WTC11 (cell line): ENCODE results near the gene OPN4. TPM values are rescaled to one million over a fixed set of nuclear protein-coding genes. Genes with fewer than 3 reads are reported as not detected.

Source experiments
- ATAC-seq: fragments of 200-7000 bp; cut with Tn5 transposase; 2 replicates; pipeline ENCODE4 v1.10.0; 2021; ENCODE audit warnings: mild to moderate bottlenecking, moderate library complexity
- CTCF ChIA-PET: fragments of 300-600 bp; sonication (Branson Sonifier 250); formaldehyde crosslinking; loops from one replicate; lab custom pipeline; 2021; ENCODE audit warnings: antibody characterized with exemption; lab: Charles Lee
- POLR2A ChIA-PET: fragments of 350-600 bp; sonication (Branson Sonifier 250); formaldehyde crosslinking; loops from one replicate; lab custom pipeline; 2021; ENCODE audit warnings: antibody characterized with exemption; lab: Charles Lee
- DNase-seq: peaks from one replicate; pipeline ENCODE4 v3.0.0; 2021; ENCODE audit warnings: low spot score
- H3K27ac Mint-ChIP-seq: 2 replicates; pipeline ENCODE4 v1.8.0; 2021; ENCODE audit warnings: mixed read lengths
- H3K27me3 Mint-ChIP-seq: 2 replicates; pipeline ENCODE4 v1.8.0; 2021; ENCODE audit warnings: low read depth, mild to moderate bottlenecking, moderate library complexity, mixed read lengths
- H3K36me3 Mint-ChIP-seq: 2 replicates; pipeline ENCODE4 v1.8.0; 2021; ENCODE audit warnings: mixed read lengths
- H3K4me1 Mint-ChIP-seq: 2 replicates; pipeline ENCODE4 v1.8.0; 2022; ENCODE audit warnings: mixed read lengths
- H3K4me3 Mint-ChIP-seq: 2 replicates; pipeline ENCODE4 v1.8.0; 2021; ENCODE audit warnings: mild to moderate bottlenecking, moderate library complexity, mixed read lengths
- H3K9me3 Mint-ChIP-seq: 2 replicates; pipeline ENCODE4 v1.8.0; 2021; ENCODE audit warnings: mixed read lengths
- CDX4 ChIP-seq: fragments of 250-450 bp; sonication (Bioruptor Pico); IDR thresholded peaks from 2 replicates; pipeline ENCODE4 v1.9.0; 2021; ENCODE audit warnings: moderate library complexity, mild to moderate bottlenecking, inconsistent platforms, borderline replicate concordance
- CREM ChIP-seq: sonication (generic); formaldehyde crosslinking; IDR thresholded peaks from 2 replicates; pipeline ENCODE4 v1.8.1; 2022; ENCODE audit warnings: mild to moderate bottlenecking, missing genetic modification reagents, moderate library complexity
- E2F4 ChIP-seq: sonication (generic); formaldehyde crosslinking; IDR thresholded peaks from 2 replicates; pipeline ENCODE4 v1.8.1; 2022; ENCODE audit warnings: low read depth, mild to moderate bottlenecking, moderate library complexity, missing genetic modification reagents, borderline replicate concordance
- E2F5 ChIP-seq: sonication (generic); formaldehyde crosslinking; IDR thresholded peaks from 2 replicates; pipeline ENCODE4 v1.8.1; 2022; ENCODE audit warnings: mild to moderate bottlenecking, moderate library complexity, missing genetic modification reagents
- ELF4 ChIP-seq: sonication (generic); formaldehyde crosslinking; IDR thresholded peaks from 2 replicates; pipeline ENCODE4 v1.8.1; 2022; ENCODE audit warnings: low read depth, mild to moderate bottlenecking, moderate library complexity, missing genetic modification reagents
- EMX1 ChIP-seq: fragments of 250-450 bp; sonication (Bioruptor Pico); IDR thresholded peaks from 2 replicates; pipeline ENCODE4 v1.8.0; 2021; ENCODE audit warnings: mild to moderate bottlenecking
- ETV6 ChIP-seq: sonication (generic); formaldehyde crosslinking; IDR thresholded peaks from 2 replicates; pipeline ENCODE4 v1.8.1; 2022; ENCODE audit warnings: mild to moderate bottlenecking, missing genetic modification reagents
- IRF1 ChIP-seq: sonication (generic); formaldehyde crosslinking; IDR thresholded peaks from 2 replicates; pipeline ENCODE4 v1.8.0; 2023; ENCODE audit warnings: missing genetic modification reagents
- IRF2 ChIP-seq: sonication (generic); formaldehyde crosslinking; IDR thresholded peaks from 2 replicates; pipeline ENCODE4 v1.8.0; 2022; ENCODE audit warnings: low read depth, missing genetic modification reagents, borderline replicate concordance
- NFATC4 ChIP-seq: fragments of 250-450 bp; sonication (Bioruptor Pico); IDR thresholded peaks from 2 replicates; pipeline ENCODE4 v1.9.0; 2021; ENCODE audit warnings: mild to moderate bottlenecking
- NFYB ChIP-seq: sonication (generic); formaldehyde crosslinking; conservative IDR thresholded peaks from 2 replicates; pipeline ENCODE4 v1.8.0; 2022; ENCODE audit warnings: low read depth, missing genetic modification reagents
- NR2C2 ChIP-seq: sonication (generic); formaldehyde crosslinking; IDR thresholded peaks from 2 replicates; pipeline ENCODE4 v1.8.0; 2022; ENCODE audit warnings: mild to moderate bottlenecking, missing genetic modification reagents
- NR3C1 ChIP-seq: sonication (generic); formaldehyde crosslinking; conservative IDR thresholded peaks from 2 replicates; pipeline ENCODE4 v1.8.1; 2023; ENCODE audit warnings: low read depth, mild to moderate bottlenecking, missing genetic modification reagents
- RELA ChIP-seq: sonication (generic); formaldehyde crosslinking; IDR thresholded peaks from 2 replicates; pipeline ENCODE4 v1.8.1; 2022; ENCODE audit warnings: missing genetic modification reagents, mild to moderate bottlenecking, borderline replicate concordance
- SOX15 ChIP-seq: fragments of 250-450 bp; sonication (Bioruptor Pico); IDR thresholded peaks from 2 replicates; pipeline ENCODE4 v1.9.0; 2021; ENCODE audit warnings: mild to moderate bottlenecking
- SP1 ChIP-seq: sonication (generic); formaldehyde crosslinking; conservative IDR thresholded peaks from 2 replicates; pipeline ENCODE4 v1.8.1; 2022; ENCODE audit warnings: missing genetic modification reagents
- STAT6 ChIP-seq: sonication (generic); formaldehyde crosslinking; conservative IDR thresholded peaks from 2 replicates; pipeline ENCODE4 v1.8.1; 2023; ENCODE audit warnings: mild to moderate bottlenecking, low read depth, missing genetic modification reagents, moderate library complexity
- TCF7 ChIP-seq: sonication (generic); formaldehyde crosslinking; IDR thresholded peaks from 2 replicates; pipeline ENCODE4 v1.8.0; 2022; ENCODE audit warnings: mild to moderate bottlenecking, low read depth, missing genetic modification reagents, moderate library complexity
- ZBTB21 ChIP-seq: sonication (generic); formaldehyde crosslinking; IDR thresholded peaks from 2 replicates; pipeline ENCODE4 v1.8.1; 2023; ENCODE audit warnings: mild to moderate bottlenecking, missing genetic modification reagents, borderline replicate concordance
- ZMAT4 ChIP-seq: fragments of 250-450 bp; sonication (Bioruptor Pico); IDR thresholded peaks from 2 replicates; pipeline ENCODE4 v1.9.0; 2021; ENCODE audit warnings: mild to moderate bottlenecking
- ZNF219 ChIP-seq: sonication (generic); formaldehyde crosslinking; IDR thresholded peaks from 2 replicates; pipeline ENCODE4 v1.8.0; 2023; ENCODE audit warnings: missing genetic modification reagents, mild to moderate bottlenecking, borderline replicate concordance
- ZNF396 ChIP-seq: fragments of 250-450 bp; sonication (Bioruptor Pico); IDR thresholded peaks from 2 replicates; pipeline ENCODE4 v1.8.0; 2021; ENCODE audit warnings: mild to moderate bottlenecking, moderate library complexity, borderline replicate concordance
- total RNA-seq: library from RNA; stranded (reverse); gene quantifications from 3 replicates; pipeline ENCODE4 v1.2.3, GENCODE V29; 2021

Gene OPN4
- total RNA-seq, 1 experiment from 2014 or later = not detected

- ATAC-seq (no peak), DNase-seq (no peak)
- ChIA-PET CTCF (no interaction called here), POLR2A (no interaction called here)
- Mint-ChIP-seq H3K36me3 (no peaks in the 10 kb centered on the region), H3K27ac (no peak overlapping the region), H3K9me3 (0 out of 2 replicates have a peak, but pooled peaks cover 3% of the 10 kb centered on the region), H3K4me3 (no peak overlapping the region), H3K4me1 (peaks cover 30% of the 10 kb centered on the region), H3K27me3 (peaks cover 6% of the 10 kb centered on the region; the same call in 1 of the 2 replicates)
- no peak for TF ChIP-seq SP1
These were observed 44.0 kb downstream of the OPN4 start for GRCh38 chr10:86698207-86698940.

GRCh38 chr10:86699125-86699524, 44.8 kb downstream of the OPN4 start:
- peaks cover 6% of the 10 kb centered on the region; the same call in 1 of the 2 replicates for H3K27me3 Mint-ChIP-seq
- no peaks in the 10 kb centered on the region for H3K36me3 Mint-ChIP-seq
- DNase-seq (no peak), ATAC-seq (no peak)
- TF ChIP-seq IRF1 (CRISPR knock-in tag) (no peak), ETV6 (CRISPR knock-in tag) (no peak), STAT6 (CRISPR knock-in tag) (no peak), ZNF396 (CRISPR knock-in tag) (no peak), ZBTB21 (CRISPR knock-in tag) (no peak), ZMAT4 (CRISPR knock-in tag) (no peak), NFYB (CRISPR knock-in tag) (no peak), CREM (CRISPR knock-in tag) (no peak), E2F5 (CRISPR knock-in tag) (no peak), ZNF219 (CRISPR knock-in tag) (no peak), ELF4 (CRISPR knock-in tag) (no peak), NFATC4 (CRISPR knock-in tag) (no peak), TCF7 (no peak), E2F4 (CRISPR knock-in tag) (no peak)
- H3K27ac Mint-ChIP-seq = no peak overlapping the region
- H3K4me1 Mint-ChIP-seq = peaks cover 22% of the 10 kb centered on the region
- POLR2A ChIA-PET = no interaction called here
- 0 out of 2 replicates have a peak, but pooled peaks cover 3% of the 10 kb centered on the region for H3K9me3 Mint-ChIP-seq
- H3K4me3 Mint-ChIP-seq = no peak overlapping the region
- CTCF ChIA-PET = no interaction called here

GRCh38 chr10:86699541-86699940, 45.2 kb downstream of the OPN4 start:
- Mint-ChIP-seq H3K36me3 (no peaks in the 10 kb centered on the region), H3K27me3 (peaks cover 4% of the 10 kb centered on the region; the same call in 1 of the 2 replicates), H3K9me3 (0 out of 2 replicates have a peak, but pooled peaks cover 3% of the 10 kb centered on the region), H3K27ac (no peak overlapping the region), H3K4me1 (peaks cover 20% of the 10 kb centered on the region), H3K4me3 (no peak overlapping the region)
- ATAC-seq (no peak), DNase-seq (no peak)
- POLR2A ChIA-PET = no interaction called here
- TF ChIP-seq IRF2 (CRISPR knock-in tag) (no peak), EMX1 (no peak), RELA (CRISPR knock-in tag) (no peak), NR2C2 (CRISPR knock-in tag) (no peak), NR3C1 (CRISPR knock-in tag) (no peak), ETV6 (CRISPR knock-in tag) (no peak), SOX15 (CRISPR knock-in tag) (no peak), CDX4 (CRISPR knock-in tag) (no peak)
- CTCF ChIA-PET = no interaction called here
